Measurements from ENCODE around the gene IFITM2.
"Not testable (repeated sequence)": the region's sequence is repeated elsewhere in the genome, so short reads cannot be mapped to it uniquely, and the experiment has no call there.

The IFITM2 gene

DNA sequence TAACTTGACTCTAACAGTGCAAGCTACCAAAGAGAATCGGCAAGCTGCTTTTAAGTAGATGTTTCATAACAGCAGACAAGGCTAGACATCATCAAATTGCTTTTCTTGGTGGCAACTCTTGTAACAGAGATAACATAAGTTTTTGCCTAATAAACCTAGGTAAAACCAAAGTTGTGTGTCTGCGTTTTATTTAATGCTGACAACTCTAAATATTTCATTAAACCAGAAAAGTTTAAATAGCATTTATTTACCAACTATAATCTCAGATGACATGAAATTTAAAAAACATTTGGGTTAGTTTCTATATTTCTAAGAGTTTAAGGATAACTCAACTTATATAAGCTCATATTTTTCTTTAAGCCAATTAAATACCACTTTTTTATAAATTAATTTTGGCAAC lies 32.3 kb downstream of the IFITM2 start:
- CTCF ChIA-PET: interaction anchor here (0.6 to 0.7 kb wide), 3 partner anchors 19 to 117 kb away, joined by 3 to 4 read pairs (median 3); no protein-coding TSS in a partner anchor
- DNase-seq (ENCODE audit: low spot score): no peak
- H3K27ac ChIP-seq: no peak overlapping the region
- TF ChIP-seq, protein P1, sequence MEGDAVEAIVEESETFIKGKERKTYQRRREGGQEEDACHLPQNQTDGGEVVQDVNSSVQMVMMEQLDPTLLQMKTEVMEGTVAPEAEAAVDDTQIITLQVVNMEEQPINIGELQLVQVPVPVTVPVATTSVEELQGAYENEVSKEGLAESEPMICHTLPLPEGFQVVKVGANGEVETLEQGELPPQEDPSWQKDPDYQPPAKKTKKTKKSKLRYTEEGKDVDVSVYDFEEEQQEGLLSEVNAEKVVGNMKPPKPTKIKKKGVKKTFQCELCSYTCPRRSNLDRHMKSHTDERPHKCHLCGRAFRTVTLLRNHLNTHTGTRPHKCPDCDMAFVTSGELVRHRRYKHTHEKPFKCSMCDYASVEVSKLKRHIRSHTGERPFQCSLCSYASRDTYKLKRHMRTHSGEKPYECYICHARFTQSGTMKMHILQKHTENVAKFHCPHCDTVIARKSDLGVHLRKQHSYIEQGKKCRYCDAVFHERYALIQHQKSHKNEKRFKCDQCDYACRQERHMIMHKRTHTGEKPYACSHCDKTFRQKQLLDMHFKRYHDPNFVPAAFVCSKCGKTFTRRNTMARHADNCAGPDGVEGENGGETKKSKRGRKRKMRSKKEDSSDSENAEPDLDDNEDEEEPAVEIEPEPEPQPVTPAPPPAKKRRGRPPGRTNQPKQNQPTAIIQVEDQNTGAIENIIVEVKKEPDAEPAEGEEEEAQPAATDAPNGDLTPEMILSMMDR (conservative IDR thresholded peaks at IDR 0.05; ENCODE audit: low read depth): no peak
- POLR2A ChIA-PET (ENCODE audit: low non-redundant PET): no interaction called here

DNA sequence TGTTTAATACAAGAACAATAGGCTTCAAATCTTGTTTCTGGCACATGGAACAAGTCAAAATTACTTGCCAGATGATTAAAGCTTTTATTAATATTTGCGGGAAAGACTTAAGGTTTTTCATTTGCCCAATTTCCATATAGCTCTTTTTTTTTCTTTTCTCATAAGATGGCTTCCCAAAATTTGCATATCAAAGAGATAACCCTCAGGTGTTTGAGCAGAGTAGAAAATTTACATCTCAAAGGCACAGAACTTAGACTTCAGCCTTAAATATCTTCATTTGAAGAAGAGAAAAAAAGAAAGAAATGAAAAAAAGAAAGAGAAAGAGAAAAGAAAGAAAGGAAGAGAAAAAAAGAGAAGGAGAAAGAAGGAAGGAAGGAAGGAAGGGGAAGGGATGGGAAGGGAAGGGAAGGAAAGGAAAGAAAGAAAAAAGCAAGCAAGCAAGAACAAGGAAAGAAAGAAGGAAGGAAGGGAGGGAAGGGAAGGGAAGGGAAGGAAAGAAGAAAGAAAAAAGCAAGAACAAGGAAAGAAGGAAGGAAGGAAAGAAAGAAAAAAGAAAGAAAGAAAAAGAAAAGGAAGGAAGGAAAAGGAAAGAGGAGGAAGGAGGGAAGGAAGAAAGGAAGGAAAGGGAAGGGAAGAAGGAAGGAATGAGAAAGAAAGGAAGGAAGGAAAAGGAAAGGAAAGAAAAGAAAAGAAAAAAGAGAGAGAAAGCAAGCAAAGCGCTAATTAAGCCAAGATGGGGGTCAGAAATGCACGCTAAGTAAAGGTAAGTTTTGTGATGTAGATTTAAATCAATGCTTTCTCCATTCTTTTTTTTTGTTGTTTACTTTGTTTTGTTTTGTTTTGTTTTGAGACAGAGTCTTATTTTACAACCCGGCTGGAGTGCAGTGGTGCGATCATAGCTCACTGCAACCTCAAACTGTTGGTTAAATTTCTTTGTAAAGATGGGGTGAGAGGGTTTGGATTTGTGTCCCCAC lies 33.2 kb downstream of the IFITM2 start:
- POLR2A ChIA-PET (ENCODE audit: low non-redundant PET): no interaction called here

DNA sequence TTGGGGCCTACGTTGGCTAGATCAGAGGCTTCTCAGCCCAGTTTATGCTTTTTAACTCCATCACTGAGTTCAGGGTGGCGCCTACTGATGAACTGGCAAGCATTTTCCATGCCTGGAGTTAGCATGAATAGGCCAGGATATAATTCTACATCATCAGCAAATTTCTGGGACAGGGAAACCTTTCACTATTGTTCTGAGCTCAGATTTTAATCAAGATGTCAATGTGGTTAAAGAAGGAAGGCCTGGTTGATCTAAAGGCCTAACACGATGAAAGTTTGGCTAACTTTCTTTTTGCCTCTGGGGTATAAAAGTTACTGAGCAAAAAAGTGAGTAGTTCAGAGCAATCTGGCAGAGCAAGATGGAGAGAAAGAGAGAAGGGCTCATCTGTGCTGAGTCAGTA lies 34.7 kb downstream of the IFITM2 start:
- no peak overlapping the region for H3K27ac ChIP-seq
- CTCF ChIA-PET: no interaction called here
- DNase-seq (ENCODE audit: low spot score): no peak
- TF ChIP-seq, protein P1 (conservative IDR thresholded peaks at IDR 0.05; ENCODE audit: low read depth): no peak
- POLR2A ChIA-PET (ENCODE audit: low non-redundant PET): no interaction called here

More for the DNA sequence above, 33.2 kb downstream of the IFITM2 start:
- TF ChIP-seq, protein P1 (conservative IDR thresholded peaks at IDR 0.05; ENCODE audit: low read depth): no peak
- CTCF ChIA-PET: interaction anchor here (0.6 to 0.9 kb wide), 3 partner anchors 11 to 118 kb away, joined by 3 read pairs; no protein-coding TSS in a partner anchor
- no peak for DNase-seq (ENCODE audit: low spot score)
- no peak overlapping the region for H3K27ac ChIP-seq

DNA sequence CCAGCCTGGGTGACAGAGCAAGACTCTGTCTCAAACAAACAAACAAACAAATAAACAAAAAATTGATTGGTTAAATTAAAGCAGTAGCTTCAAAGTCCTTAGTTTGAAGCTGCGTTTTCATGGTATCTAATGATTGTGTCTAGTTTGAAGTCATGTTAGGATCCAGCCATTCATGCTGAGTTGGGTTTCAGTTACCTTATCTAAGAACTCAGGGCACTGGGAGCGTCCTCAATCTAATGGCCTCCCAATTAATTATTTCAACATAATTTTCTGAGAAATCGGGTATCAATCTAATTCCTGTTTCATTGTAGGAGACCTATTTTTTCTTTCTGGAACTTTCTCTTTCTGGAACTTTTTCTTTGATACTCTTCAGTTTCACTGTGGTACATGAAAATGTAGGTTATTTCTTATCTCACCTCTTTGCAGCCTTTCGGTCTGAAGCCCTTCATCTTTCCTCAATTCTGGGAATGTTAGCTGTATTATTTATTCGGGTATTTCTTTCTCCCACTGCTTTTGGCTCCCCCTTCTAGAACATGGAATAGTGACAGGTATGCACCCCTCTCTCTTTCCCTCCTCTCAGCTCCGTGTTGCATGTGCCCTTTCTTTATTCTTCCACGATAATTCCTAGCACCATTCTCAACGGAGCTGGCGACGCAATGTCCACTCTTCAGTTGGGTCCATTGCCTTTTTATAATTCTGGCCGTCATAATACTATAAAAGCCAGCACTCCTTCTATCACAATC lies 37.4 kb downstream of the IFITM2 start:
- no peak overlapping the region for H3K27ac ChIP-seq
- ChIA-PET CTCF (no interaction called here), POLR2A (ENCODE audit: low non-redundant PET) (no interaction called here)
- TF ChIP-seq, protein P1 (conservative IDR thresholded peaks at IDR 0.05; ENCODE audit: low read depth): no peak
- no peak for DNase-seq (ENCODE audit: low spot score)

DNA sequence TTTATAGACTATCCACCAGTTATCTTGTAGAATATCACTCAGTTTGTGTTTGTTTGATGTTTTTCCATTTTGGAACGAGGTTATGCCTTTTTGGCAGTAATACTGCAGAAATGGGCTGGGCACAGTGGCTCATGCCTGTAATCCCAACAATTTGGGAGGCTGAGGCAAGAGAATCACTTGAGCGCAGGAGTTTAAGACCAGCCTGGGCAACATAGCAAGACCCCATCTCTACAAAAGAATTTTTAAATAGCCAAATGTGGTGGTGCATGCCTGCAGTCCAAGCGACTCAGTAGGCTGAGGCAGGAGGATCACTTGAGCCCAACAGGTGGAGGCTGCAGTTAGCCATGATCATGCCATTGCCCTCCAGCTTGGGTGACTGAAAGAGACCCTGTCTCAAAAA lies 38.9 kb downstream of the IFITM2 start:
- CTCF ChIA-PET: no interaction called here
- TF ChIP-seq, protein P1 (conservative IDR thresholded peaks at IDR 0.05; ENCODE audit: low read depth): no peak
- H3K27ac ChIP-seq: no peak overlapping the region
- no peak for DNase-seq (ENCODE audit: low spot score)
- POLR2A ChIA-PET (ENCODE audit: low non-redundant PET): interaction anchor here (0.7 kb wide), 1 partner anchor 30 kb away, joined by 5 read pairs; no protein-coding TSS in a partner anchor

DNA sequence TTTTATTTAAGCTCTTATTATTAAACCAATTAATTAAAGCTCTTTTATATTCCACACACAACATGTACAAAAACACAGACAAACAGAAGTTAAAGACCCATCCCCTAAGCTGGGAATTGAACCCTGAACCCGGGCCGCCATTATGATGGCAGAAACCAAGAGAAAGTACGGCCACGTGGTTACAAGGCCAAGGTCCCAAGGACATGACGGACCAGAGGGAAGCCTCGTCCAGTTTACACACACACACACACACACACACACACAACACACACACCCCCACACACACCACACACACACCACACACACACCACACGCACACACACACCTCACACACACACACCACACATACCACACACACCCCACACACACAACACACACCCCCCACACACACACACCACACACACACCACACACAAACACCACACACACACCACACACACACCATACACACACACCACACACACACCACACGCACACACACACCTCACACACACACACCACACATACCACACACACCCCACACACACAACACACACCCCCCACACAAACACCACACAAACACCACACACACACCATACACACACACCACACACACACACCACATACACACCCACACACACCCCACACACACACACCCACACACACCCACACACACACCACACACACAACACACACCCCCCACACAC lies 41.8 kb downstream of the IFITM2 start:
- H3K27ac ChIP-seq: peak overlapping the region; percentile 97; the same call in 1 of the 2 replicates
- CTCF ChIA-PET: interaction anchor here (0.6 to 1.0 kb wide), 2 partner anchors 29 to 45 kb away, joined by 3 read pairs; no protein-coding TSS in a partner anchor
- DNase-seq (ENCODE audit: low spot score); POLR2A ChIA-PET (ENCODE audit: low non-redundant PET): not testable (repeated sequence)

DNA sequence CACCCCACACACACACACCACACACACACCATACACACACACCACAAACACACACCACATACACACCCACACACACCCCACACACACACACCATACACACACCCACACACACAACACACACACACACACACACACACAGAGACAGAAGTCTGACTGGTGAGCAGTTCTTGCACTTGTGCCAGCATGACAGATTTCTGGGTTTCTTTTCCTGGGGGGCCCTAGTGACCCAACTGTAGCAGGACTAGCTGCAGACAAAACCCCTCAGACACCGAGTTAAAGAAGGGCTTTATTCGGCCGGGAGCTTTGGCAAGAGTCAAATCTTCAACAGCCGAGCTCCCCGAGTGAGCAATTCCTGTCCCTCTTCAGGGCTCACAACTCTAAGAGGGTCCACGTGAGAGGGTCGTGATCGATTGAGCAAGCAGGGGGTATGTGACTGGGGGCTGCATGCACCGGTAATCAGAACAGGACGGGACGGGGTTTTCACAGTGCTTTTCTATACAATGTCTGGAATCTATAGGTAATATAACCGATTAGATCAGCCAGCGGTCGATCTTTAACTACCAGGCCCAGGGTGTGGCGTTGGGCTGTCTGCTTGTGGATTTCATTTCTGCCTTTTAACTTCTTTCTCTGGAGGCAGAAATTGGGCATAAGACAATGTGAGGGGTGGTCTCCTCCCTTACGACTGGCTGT lies 42.6 kb downstream of the IFITM2 start:
- DNase-seq (ENCODE audit: low spot score); CTCF ChIA-PET; POLR2A ChIA-PET (ENCODE audit: low non-redundant PET): not testable (repeated sequence)
- peak overlapping the region; percentile 97 for H3K27ac ChIP-seq

Measured in RWPE1 (cell line).